Kidney (tissue), 14 donors: ENCODE measurements around the gene SLC45A1. TPM values are rescaled to one million over a fixed set of nuclear protein-coding genes. Genes with fewer than 3 reads are reported as not detected.

Source experiments
- DNase-seq, 5 donors: peaks; one replicate each; pipeline ENCODE4 v3.0.0-alpha.2; 2013 to 2020
- FAIRE-seq: peaks from 2 replicates; lab custom pipeline; 2012; peaks lifted over from hg19 to GRCh38; lab: Jason Lieb, UNC
- H3K27ac ChIP-seq, 2 donors: one replicate each; pipeline ENCODE4 v1.7.0; 2013; ENCODE audit warnings: low read depth in 2 of 2, low read length in 2 of 2, inconsistent platforms in 1 of 2
- H3K27me3 ChIP-seq: one replicate; pipeline ENCODE4 v1.7.1; 2013; ENCODE audit warnings: low read length, inconsistent platforms; ENCODE audit not compliant: control insufficient read depth, insufficient read depth
- H3K36me3 ChIP-seq, 3 donors: one replicate each; pipeline versions ENCODE4 v1.7.0 to v1.7.1; 2013; ENCODE audit warnings: low read length in 3 of 3, control low read depth in 1 of 3, inconsistent platforms in 1 of 3; ENCODE audit not compliant: insufficient read depth in 3 of 3, control insufficient read depth in 2 of 3
- H3K4me1 ChIP-seq, 3 donors: one replicate each; pipeline versions ENCODE4 v1.7.0 to v1.7.1; 2013; ENCODE audit warnings: low read length in 3 of 3, inconsistent platforms in 1 of 3, low read depth in 1 of 3; ENCODE audit not compliant: control insufficient read depth in 2 of 3, insufficient read depth in 2 of 3
- H3K4me3 ChIP-seq, 3 donors: one replicate each; pipeline versions ENCODE4 v1.7.0 to v1.8.1; 2013; ENCODE audit warnings: low read length in 3 of 3, control low read depth in 1 of 3, inconsistent platforms in 1 of 3
- H3K9ac ChIP-seq, 3 donors: one replicate each; pipeline versions ENCODE4 v1.7.0 to v1.7.1; 2013; ENCODE audit warnings: low read length in 3 of 3, control low read depth in 1 of 3, inconsistent platforms in 1 of 3
- H3K9me3 ChIP-seq, 3 donors: one replicate each; pipeline versions ENCODE4 v1.7.0 to v1.7.1; 2013; ENCODE audit warnings: low read length in 3 of 3, control low read depth in 1 of 3, inconsistent platforms in 1 of 3; ENCODE audit not compliant: control insufficient read depth in 2 of 3, insufficient read depth in 1 of 3
- intact Hi-C: fragments of 100-400 bp; cut with DNase I; formaldehyde crosslinking; loops from one replicate; pipeline ENCODE4 v1.11.1; 2022
- polyA plus RNA-seq: library from polyadenylated mRNA; stranded (reverse); fragments of 350-450 nt; fragmentation: Illumina TruSeq; extraction: RNeasy Lipid Tissue Mini Kit (QIAGEN cat#74804); gene quantifications from one replicate; pipeline ENCODE4 v1.2.3, GENCODE V29; 2014; ENCODE audit warnings: low read depth, low replicate concordance; ENCODE audit not compliant: insufficient read depth
- total RNA-seq: library from RNA; stranded (reverse); fragmentation: NEBNext Ultra II Directional; extraction: Animal tissue kit (Norgen Biotek cat#: 25700); gene quantifications from one replicate; pipeline ENCODE4 v1.2.1, GENCODE V29; 2021
- TF ChIP-seq, protein P1 (sequence below): IDR thresholded peaks from 3 replicates; pipeline ENCODE4 v1.5.1; 2012; ENCODE audit warnings: mild to moderate bottlenecking, moderate library complexity, borderline replicate concordance; ENCODE audit not compliant: insufficient read depth; ENCODE audit errors: extremely low read depth
- donor health status: control.
- donor health status: control.
- donor health status: control.
- donor health status: control.
- donor health status: control.
- donor health status: DM: yes; HTN: yes; CAD: no.
- donor health status: Normal renal cell carcinoma (clear cell type).

Gene SLC45A1
- total and polyA plus RNA-seq, 2 donors from 2014 or later = 1.8 to 9.2 TPM

GRCh38 chr1:8384088-8384487 lies 66.2 kb downstream of the SLC45A1 start:
- H3K27me3 ChIP-seq = no peaks in the 10 kb centered on the region
- H3K4me3 ChIP-seq = no peak overlapping the region
- FAIRE-seq = no peak
- no peak overlapping the region for H3K9ac ChIP-seq
- intact Hi-C loops = no loop called here
- H3K36me3 ChIP-seq = peaks cover 0 to 7% (median 6%) of the 10 kb centered on the region in 3 donors
- DNase-seq = no peak
- H3K27ac ChIP-seq = peak overlapping the region in 1 of 2 donors; percentile 23
- H3K9me3 ChIP-seq = no peaks in the 10 kb centered on the region
- TF ChIP-seq, protein P1, sequence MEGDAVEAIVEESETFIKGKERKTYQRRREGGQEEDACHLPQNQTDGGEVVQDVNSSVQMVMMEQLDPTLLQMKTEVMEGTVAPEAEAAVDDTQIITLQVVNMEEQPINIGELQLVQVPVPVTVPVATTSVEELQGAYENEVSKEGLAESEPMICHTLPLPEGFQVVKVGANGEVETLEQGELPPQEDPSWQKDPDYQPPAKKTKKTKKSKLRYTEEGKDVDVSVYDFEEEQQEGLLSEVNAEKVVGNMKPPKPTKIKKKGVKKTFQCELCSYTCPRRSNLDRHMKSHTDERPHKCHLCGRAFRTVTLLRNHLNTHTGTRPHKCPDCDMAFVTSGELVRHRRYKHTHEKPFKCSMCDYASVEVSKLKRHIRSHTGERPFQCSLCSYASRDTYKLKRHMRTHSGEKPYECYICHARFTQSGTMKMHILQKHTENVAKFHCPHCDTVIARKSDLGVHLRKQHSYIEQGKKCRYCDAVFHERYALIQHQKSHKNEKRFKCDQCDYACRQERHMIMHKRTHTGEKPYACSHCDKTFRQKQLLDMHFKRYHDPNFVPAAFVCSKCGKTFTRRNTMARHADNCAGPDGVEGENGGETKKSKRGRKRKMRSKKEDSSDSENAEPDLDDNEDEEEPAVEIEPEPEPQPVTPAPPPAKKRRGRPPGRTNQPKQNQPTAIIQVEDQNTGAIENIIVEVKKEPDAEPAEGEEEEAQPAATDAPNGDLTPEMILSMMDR = no peak
- H3K4me1 ChIP-seq = peaks cover 13 to 48% (median 48%) of the 10 kb centered on the region in 3 donors

GRCh38 chr1:8384577-8384976 lies 66.7 kb downstream of the SLC45A1 start:
- Histone ChIP-seq H3K36me3 (peaks cover 0 to 8% (median 7%) of the 10 kb centered on the region in 3 donors), H3K27ac (no peak overlapping the region), H3K4me1 (peaks cover 13 to 43% (median 43%) of the 10 kb centered on the region in 3 donors), H3K9me3 (no peaks in the 10 kb centered on the region), H3K9ac (no peak overlapping the region), H3K4me3 (no peak overlapping the region), H3K27me3 (no peaks in the 10 kb centered on the region)
- TF ChIP-seq, protein P1 = no peak
- FAIRE-seq (no peak), DNase-seq (no peak)
- intact Hi-C loops = no loop called here

DNA sequence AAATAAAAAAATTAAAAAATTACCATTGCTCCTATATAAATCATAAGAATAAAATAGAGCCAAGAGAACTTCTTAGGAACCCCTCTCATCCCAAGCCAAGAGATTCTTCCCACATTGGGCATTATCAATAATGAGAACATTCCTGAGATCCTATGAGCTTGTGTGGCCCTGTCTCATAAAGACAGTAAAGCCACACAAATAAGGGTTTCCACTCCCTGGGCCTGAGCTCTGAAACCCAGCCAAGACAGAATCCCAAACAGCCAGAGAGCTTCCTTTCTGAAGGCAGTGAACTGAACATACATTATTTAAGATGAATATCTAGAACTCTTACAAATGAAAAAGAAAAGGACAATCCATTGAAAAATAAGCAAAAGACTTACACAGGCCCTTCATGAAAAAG lies 68.3 kb downstream of the SLC45A1 start:
- TF ChIP-seq, protein P1 = no peak
- Histone ChIP-seq H3K27ac (no peak overlapping the region), H3K36me3 (peaks cover 0 to 8% (median 7%) of the 10 kb centered on the region in 3 donors), H3K4me3 (no peak overlapping the region), H3K9me3 (no peaks in the 10 kb centered on the region), H3K4me1 (peaks cover 9 to 35% (median 32%) of the 10 kb centered on the region in 3 donors), H3K9ac (no peak overlapping the region), H3K27me3 (no peaks in the 10 kb centered on the region)
- FAIRE-seq (no peak), DNase-seq (no peak)
- intact Hi-C loops = no loop called here
